ENCODE results near the gene METTL23.

METTL23 gene, protein sequence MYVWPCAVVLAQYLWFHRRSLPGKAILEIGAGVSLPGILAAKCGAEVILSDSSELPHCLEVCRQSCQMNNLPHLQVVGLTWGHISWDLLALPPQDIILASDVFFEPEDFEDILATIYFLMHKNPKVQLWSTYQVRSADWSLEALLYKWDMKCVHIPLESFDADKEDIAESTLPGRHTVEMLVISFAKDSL

GRCh38 chr17:76726776-76727718 is at the start of gene METTL23:
METTL23 (plus strand) TSS chr17:76726839; CDS start chr17:76729711, 2,872 bp downstream.
- peak; percentile 80 for DNase-seq

DNA sequence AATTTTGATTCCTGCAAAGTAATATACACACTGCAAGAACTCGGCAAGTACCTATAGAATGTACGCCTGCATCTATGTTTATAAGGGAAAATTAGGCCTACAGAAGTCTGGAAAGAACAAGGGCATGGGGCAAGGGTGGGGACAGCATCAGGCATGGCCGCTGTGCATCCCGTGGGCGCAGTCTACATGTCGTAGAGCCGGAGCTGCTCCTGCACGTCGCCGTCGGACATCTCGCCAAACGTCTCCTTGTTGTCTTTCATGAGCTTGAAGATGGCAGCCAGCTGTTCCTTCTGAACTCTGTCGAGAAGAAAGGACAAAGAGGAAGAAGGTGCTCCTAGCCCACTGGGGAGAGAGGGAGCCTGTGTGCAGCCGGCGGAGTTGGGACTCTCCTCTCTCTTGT is 49.2 kb upstream of the METTL23 start:
- no peak for DNase-seq

DNA sequence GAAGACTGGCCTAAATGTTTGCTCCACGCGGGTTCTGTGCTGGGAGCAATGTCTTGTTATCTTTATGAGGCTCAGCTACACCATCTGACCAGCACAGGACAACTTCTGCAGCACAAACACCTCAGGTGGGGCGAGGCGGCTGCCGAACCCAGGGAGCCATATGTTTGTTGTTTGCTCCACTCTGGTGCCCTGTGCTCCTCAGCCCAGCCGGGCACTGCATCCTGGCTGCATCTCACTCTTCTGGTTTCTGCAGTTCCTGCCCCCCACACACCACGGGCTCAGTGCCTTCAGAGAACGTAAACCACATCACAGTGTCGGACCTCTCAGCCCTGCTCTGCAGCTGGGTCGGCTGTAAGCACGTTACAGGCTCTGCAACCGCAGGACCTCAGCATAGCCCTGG is 48.3 kb upstream of the METTL23 start:
- DNase-seq: peak; percentile 35

DNA sequence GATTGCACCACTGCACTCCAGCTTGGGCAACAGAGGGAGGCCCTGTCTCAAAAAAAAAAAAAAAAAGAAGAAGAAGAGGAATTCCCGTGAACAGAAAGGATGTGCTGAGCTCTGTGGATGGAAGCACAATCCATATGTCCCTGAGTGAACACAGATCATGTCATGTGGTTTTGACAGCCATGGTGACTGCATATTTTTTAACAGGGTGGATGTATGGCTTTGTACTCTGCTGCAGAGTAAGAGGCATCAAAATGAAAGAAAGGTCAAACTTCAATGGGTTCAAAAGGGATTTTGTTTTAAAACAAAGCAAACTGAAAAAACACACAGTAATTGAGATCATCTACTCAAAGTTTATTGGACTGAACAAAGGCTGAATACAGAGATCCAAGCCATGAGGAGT is 47.4 kb upstream of the METTL23 start:
- DNase-seq: no peak

GRCh38 chr17:76681222-76682137 is 45.2 kb upstream of the METTL23 start:
- peak; percentile 68 for DNase-seq

- no peak for DNase-seq
Observed at GRCh38 chr17:76682296-76682695, 44.3 kb upstream of the METTL23 start.

DNA sequence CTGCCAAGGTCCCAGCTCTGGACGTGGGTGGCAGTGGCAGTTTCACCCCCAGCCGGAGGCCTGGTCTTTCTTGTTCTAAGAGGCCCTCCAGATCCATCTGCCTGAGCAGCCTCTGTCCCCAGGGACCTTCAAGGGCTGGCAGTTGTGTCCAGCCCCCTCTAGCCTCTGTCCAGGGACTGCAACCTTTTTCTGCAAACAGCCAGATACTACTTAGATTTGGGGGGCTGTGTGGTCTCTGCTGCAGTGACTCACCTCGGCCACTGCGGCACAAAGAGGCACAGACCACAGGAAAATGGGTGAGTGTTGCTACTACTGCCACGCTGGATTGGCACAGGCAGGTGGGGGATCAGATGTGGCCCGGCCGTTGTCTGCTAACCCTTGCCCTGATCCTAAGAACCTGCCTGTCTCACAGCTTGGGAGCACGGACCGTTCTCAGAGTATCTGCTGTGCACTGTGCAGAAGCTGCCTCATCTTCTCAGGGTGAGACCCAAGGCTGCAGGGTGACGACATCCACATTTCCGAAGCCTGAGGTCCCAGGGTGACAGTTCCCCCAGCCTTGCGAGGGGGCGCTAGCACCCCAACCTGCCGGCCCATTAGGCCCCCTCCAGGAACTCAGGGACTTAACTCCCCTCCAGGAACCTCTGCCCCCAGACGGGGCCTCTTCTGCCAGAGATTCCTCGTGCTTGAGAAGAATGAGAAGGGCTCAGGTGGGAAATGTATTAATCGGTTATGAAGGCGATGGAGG is 43.5 kb upstream of the METTL23 start:
- DNase-seq: no peak

- no peak for DNase-seq
Observed at GRCh38 chr17:76683921-76684745, 42.5 kb upstream of the METTL23 start.

GRCh38 chr17:76684756-76685155 is 41.9 kb upstream of the METTL23 start:
- no peak for DNase-seq

GRCh38 chr17:76685366-76685765 is 41.3 kb upstream of the METTL23 start:
- DNase-seq: no peak

DNA sequence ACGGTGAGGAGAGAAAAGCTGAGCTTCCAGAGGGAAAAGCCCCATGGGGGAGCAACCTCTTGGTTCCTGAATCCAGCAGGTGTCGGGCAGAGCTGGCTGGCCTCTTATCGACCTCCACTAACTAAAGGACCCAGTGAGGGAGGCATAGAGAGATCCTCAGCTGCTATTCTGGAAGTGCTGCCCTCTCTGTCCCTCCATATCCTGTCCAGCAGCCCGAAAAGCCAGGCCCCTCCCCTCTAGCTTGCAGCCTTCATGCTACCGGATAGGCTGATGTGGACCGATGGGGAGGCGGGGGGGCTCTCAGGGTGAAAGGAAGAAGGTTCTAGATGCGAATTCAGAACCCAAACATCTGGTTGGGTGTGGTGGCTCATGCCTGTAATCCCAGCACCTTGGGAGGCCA is 40.8 kb upstream of the METTL23 start:
- DNase-seq: no peak

DNA sequence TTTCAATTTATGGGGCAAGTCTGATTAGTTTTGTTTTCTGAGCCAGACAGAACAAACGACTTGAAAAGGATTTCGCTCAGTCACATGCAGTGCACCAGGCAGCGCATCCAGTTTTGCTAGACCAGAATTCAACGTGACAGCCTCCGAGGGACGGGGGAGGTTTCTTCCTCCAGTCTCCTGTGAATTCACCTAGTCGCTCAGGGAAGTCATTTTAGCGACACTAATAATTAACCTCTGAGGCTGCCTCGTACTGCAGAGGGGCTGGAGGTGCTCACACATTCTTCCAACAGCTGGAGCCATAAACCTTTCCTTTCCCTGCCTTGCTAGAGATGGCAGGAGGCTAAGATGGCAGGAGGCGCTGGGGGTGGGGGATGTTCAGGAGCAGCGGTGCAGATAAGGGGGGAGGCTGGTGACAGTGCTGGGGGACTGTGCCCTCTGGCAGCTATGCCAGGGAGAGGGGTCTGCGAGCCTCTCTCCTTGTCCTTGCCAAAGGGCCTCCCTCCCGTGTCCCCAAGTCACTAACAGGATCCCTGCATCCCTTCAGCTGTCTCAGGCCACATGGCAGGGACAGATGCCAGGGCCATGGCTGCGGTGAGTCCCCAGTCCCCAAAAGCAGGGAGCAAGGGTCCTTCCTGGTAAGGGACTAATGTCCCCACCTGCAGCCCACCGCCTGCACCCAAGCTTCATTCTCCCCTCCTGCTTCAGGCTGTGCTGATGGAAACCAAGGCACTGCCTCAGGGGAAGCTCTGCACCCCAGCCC is 39.9 kb upstream of the METTL23 start:
- no peak for DNase-seq

- DNase-seq: no peak
Observed at GRCh38 chr17:76687298-76688164, 39.1 kb upstream of the METTL23 start.

DNA sequence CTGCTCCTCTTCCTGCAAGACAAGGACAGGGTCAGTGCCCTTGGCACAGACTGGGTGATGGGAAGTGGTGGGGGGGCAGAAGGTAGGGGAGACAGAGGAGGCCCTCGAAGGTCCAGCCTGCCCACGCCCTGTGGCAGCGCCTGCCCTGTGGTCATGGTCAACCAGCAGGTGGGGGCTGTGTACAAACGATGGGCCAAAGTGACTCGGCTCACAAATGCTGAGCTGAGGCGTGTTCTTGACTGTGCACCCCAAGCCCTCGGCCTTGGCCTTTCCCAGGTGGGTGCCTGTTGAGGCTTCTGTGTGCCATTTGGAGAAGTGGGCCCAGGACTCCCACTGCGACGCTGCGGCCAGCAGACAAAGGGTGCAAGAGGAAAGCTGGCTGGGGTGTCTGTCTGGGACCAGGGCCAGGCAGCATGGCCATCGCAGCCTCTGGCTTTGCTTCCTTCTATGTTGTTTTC is 38.4 kb upstream of the METTL23 start:
- DNase-seq: no peak

DNA sequence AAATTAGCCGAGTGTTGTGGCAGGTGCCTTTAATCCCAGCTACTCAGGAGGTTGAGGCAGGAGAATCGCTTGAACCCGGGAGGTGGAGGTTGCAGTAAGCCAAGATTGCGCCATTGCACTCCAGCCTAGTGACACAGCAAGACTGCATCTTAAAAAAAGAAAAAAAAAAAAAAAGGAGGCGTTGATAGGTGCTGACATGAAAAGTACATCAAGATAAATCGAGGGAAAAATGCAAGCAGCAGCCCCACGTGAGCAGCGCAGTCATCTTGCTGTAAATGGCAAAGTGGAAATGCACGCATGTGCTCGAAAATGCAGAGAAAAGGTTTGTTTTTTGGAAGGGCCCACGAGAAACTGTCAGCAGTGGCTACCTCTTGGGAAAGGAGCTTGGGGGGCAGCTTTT is 36.8 kb upstream of the METTL23 start:
- DNase-seq: no peak

DNA sequence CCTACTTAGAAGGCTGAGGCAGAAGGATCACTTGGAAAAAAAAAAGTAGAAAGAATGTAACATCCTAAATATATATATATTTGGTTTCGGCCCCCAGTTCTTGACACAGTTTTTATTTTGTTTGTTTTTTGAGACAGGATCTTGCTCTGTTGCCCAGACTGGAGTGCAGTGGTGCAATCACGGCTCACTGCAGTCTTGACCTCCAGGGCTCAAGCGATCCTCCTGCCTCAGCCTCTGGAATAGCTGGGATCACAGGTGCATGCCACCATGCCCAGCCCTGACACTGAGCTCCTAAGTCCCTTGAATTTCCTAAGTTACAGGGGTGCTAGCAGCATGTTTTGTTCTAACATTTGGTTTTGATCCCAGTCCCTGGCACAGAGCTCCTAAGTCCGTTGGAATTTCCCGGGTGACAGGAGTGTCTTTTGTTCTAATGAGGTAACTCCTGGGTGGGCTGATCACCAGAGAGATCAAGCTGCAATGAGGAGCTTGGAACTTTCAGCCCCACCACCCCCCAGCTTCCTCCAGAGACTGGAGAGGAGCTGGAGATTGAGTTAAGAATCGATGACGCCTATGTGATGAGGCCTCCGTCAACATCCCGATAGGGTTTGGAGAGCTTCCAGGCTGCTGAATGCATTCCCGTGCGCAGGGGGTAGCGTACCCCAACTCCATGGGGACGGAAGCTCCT is 35.9 kb upstream of the METTL23 start:
- DNase-seq: no peak

DNA sequence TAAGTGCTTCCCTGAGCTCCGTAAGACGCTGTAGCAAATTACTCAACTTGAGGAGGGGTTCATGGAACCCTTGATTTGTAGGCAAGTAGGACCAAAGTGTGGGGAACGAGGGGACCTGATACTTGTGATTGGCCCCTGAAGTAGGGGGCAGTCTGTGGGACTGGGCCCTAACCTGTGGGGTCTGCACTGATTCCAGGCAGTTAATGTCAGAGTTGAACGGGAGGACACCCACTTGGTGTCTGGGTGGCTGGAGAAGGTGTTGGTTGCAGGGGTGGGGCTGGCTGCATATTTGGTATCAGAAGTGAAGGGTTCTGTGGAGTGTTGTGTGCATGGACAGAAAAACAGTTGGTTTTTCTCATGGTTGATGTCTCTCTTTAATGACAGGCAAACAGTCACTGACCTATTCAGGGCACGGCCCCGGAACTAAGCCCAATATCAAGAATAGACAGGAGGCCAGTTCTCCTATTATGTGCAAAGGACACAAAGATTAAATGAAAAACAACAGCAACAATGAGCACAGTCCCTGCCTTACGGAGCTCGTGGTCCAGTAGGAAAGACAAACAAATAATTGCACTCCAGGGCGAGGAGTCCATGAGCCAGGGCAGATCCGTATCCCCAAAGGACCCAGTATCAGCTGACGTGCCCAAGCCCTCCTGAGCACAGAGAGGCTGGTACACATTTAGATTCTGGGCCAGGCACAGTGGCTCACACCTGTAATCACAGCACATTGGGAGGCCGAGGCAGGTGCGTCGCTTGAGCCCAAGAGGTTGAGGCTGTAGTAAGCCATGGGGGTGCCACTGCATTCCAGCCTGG is 35.1 kb upstream of the METTL23 start:
- no peak for DNase-seq

All from activated naive CD4-positive, alpha-beta T cell treated with Interleukin-2 at 50 U/mL for 16 hours (primary cell).